DND-41 (cell line): ENCODE measurements around the gene MAP2K2.

ENCODE experiments used
- CTCF ChIP-seq: IDR thresholded peaks from 2 replicates; pipeline ENCODE4 v1.5.1; 2012; ENCODE audit warnings: borderline replicate concordance, low read length, moderate library complexity, mild to moderate bottlenecking; ENCODE audit not compliant: poor library complexity, severe bottlenecking; ENCODE audit errors: extremely low read depth
- EZH2 ChIP-seq: IDR thresholded peaks from 3 replicates; pipeline ENCODE4 v1.6.1; 2012; ENCODE audit warnings: borderline replicate concordance, low read depth, mild to moderate bottlenecking, moderate library complexity, low read length, inconsistent platforms; ENCODE audit not compliant: severe bottlenecking

GRCh38 chr19:4101496-4101770, 22.5 kb downstream of the MAP2K2 start:
- no peak for TF ChIP-seq CTCF
- no peak for TF ChIP-seq EZH2
